GM21723 (cell line): ENCODE results near the gene CUL4B.
"Not testable (repeated sequence)": the region's sequence is repeated elsewhere in the genome, so short reads cannot be mapped to it uniquely, and the experiment has no call there.

ENCODE experiments used
- ATAC-seq: cut with Tn5 transposase; IDR thresholded peaks from one replicate; pipeline ENCODE4 v1.9.1; 2021; ENCODE audit warnings: mild to moderate bottlenecking, moderate library complexity; ENCODE audit not compliant: unreplicated experiment

The CUL4B gene

GRCh38 chrX:120560842-120561633 is at the start of gene CUL4B:
TSS of gene CUL4B (minus strand) at chrX:120560962. CDS start at chrX:120560638, 324 bp downstream.
- peak; percentile 76 for ATAC-seq

- ATAC-seq = peak; percentile 66
Measured at GRCh38 chrX:120604361-120604782, 43.6 kb upstream of the CUL4B start.

GRCh38 chrX:120603707-120604360 is 43.1 kb upstream of the CUL4B start, which contains the start of gene MCTS1:
TSS of gene MCTS1 (plus strand) at chrX:120604101. CDS start at chrX:120604237, 136 bp downstream.
- ATAC-seq = peak; percentile 85

DNA sequence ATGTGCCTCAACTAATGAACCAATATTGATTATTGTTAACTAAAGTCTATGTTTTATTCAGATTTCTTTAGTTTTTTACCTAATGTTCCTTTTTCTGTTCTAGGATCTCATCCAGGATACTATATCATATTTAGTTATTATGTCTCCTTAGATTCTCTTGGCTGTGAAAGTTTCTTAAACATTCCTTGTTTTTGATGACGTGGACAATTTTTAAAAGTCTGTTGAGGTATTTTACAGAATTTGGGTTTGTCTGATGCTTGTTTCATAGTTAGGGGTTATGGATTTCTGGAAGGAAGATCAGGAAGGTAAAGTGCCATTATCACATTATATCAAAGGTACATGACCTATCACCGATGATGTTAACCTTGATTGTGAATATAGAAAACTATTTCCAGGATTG is 24.9 kb upstream of the CUL4B start:
- no peak for ATAC-seq

DNA sequence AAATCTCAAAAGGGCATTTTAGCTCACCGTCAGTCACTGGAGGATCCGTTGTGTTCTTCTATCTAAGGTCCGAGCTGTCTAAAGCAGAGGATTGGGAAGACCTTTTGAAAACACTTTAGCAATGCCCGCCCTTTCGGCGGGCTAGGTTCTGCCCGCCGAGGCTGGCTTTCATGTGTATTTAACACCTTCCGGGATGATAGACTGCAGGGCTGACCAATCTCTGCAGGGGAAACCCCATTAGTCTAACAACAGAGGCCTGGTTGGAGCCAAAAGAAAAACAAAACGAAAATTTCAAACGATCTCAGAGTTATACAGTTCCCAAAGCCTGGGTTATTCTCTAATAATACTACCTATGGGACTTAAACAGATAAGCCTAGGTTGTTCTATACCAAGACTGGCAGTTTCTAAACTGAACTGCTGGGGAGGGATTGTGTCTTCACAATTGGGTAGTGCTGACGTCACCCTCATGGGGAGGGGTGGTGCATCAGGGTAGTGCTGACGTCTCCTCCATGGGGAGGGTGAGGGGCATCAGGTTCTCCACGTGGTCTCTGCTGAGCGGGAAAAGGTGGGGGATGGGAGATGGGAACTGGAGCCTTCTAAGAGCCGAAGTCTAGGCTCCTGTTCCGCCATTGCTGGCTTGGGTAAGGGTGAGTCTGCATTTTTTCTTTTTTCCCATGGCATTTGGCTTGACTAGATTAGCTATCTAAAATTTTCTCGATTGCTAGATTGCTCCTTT is 14.8 kb upstream of the CUL4B start:
- no peak for ATAC-seq

DNA sequence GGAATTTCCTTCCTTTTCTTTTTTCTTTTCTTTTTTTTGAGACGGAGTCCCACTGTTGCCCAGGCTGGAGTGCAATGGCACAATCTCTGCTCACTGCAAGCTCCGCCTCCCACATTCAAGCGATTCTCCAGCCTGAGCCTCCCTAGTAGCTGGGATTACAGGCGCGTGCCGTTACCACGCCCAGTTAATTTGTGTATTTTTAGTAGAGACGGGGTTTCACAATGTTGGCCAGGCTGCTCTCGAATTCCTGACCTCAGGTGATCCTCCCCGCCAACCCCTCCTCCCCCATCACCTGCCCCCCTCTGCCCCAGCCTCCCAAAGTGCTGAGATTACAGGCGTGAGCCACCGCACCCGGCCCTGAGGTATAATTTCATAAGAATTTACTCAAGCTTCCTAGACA is 13.0 kb upstream of the CUL4B start:
- ATAC-seq = not testable (repeated sequence)

DNA sequence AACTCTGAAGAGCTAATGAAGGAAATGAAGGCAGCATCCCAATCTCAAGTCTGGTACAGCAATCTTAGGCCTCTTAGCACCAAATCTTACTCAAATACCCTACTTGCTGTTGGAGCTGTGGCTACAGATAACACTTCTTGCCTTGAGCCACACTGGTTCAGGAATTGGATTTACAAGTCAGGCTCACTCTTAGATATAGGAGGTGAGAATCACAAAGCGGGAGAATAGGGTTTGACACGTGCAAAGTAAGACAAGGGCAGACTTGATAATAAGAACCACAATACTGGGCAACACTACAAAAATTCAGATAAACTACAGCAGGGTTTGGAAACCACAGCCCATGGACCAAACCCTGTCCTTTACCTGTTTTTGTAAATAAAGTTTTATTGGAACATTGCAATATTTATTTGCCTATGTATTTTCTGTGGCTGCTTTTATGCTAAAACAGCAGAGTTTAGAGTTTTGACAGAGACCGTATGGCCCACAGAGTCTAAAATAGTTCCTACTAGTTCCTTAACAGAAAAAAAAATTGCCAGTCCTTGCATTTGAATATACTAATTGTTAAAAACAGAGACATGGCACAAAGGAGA is 9.3 kb upstream of the CUL4B start:
- no peak for ATAC-seq

DNA sequence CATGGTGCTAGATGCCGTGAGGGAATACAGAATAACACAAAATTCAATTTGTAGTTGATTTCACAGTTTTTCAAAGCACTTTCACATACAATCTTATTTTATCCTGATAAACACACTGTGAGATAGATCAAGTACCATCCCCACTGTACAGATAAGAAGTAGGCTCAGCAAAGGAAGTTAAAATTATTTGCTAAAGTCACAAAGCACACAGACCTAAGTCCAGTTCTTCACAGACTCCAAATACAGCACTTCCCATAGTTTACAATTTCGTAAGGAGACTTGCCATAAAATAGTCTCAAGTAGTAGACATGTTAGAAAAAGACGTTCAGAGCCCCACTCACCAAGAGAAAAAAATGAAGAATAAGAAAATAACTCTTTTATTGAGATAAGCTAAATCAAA is 7.8 kb upstream of the CUL4B start:
- ATAC-seq = no peak

DNA sequence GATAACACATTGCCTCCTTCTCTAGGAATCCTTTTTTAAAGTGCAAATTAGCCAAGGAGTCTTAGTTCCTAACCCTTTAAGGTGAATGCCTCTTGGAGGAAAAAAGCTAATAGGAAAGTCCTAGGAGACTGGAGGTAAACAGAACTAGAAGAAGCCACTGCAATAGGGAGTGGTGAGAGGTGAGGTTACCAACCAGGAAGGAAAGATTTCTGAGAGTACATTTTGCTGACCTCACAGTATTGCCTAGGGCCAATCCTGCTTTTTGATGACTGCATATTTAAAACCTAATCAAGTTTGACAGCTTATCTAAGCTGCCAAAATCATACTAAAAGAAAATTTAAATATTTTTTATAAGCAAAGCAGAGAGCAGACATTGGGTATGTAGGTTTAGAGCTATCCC is 7.3 kb upstream of the CUL4B start:
- no peak for ATAC-seq

DNA sequence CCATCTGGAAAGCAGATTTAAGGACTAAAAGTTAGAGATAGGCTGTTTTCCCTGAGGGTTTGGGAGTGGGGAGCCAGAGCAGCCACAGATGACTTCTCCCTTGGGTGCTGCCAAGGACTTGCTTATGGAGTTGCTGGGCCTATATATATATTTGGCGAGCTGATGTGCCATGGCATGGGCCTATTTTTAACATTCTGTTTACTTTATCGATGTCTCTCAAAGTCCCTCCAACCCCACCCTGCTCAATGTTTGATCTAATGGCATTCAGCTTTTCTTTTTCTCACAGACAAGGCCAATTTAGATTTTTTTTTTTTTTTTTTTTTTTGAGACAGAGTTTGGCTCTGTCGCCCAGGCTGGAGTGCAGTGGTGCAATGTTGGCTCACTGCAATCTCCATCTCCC is 6.1 kb upstream of the CUL4B start:
- ATAC-seq = no peak

DNA sequence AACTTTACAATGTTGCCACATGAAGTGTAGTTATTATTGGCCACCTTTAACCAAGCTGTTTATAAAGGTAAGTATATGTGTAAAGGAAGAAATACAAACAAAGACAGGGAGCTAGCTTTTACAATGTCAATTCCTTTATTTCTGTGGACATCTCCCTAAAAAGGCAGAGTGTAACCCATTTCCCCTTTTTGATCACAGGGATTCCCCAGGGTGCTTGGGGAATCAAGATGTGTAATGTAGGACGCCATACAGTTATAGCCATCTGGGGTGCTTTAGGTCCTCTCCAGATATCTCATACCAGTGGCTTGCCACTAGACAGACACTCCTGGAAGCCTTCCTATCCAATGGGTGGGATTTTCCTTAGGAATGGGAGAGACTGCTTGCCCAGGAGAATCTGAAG is 4.2 kb upstream of the CUL4B start:
- no peak for ATAC-seq

DNA sequence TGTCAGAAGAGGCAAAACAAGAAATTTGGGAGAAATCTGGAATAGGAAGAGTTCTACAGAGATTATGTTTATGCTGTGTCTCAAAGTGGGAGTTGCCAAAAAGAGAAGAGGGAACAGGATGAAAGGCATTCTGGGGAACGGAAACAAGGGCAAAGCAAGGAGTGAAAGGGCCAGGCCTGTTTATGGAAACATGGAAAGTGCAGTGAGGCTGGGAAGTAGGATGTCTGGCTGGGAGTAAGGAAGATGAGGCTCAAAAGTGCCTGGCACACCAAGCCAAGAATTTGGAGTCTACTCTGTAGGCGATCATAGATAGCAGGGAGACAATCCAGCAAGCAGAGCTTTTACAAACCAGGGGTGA is 1.8 kb upstream of the CUL4B start:
- ATAC-seq = no peak

- ATAC-seq = no peak
Measured at GRCh38 chrX:120561634-120562568, 1.1 kb upstream of the CUL4B start.

DNA sequence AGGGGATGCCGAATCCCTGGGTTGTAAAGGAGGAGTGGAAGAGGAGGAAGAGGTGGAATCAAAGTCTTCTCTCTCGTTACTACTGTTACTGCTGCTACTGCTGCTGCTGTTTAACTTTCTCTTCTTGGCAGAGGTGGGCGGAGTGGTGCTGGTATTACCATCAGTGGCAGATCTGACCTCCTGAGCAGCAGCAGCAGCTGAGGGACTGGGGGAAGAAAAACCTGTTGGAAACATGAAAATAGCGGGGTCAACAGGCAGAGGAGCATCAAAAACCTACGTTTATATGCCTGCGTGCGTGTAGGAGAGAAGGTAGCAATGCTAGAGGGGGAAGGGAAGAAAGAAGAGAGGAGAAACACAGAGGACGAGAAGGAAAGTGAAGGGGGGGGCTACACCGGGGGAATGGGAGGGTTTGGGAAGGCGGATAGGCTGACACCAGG is 339 bp downstream of the CUL4B start:
- peak; percentile 39 for ATAC-seq

DNA sequence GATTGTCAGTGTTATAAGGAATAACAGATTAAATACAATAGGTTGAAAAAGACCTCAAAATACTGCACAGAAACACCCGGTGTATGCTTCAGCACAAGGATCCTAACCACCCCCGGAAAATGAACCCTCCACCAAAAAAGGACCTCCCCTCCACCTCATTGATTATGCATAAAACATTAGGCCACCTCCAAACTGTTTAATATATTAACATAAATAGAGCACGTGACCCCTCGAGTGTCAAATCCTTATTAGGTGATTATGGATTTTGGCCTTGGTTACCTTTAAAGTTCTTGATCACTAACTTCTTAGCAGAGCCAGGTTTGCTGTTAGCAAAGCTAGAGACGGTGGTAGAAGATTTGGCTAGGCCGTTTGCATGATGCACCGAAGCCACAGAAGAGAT is 958 bp downstream of the CUL4B start:
- ATAC-seq = peak; percentile 31

GRCh38 chrX:120556251-120556650 is 4.5 kb downstream of the CUL4B start:
- no peak for ATAC-seq

- ATAC-seq = no peak
Measured at GRCh38 chrX:120549483-120550452, 11.0 kb downstream of the CUL4B start.

DNA sequence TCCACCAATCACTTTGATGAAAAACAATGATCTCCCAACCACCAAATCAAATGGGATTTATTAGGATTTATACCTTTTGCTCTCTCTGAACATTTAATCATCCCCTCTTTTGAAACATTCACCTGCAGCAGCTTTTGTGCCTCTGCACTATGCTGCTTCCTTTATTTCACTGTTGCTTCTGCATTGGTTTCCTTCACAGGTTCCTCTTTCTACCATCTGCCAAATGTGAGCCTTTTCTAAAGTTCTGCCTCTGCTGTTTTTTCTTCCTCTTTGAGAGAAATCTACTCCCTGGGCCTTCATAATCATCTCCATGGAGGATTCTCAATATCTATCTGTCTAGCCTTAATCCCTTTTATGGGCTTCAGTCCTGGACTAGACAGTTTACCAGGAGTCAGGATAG is 24.7 kb downstream of the CUL4B start:
- no peak for ATAC-seq
